GM12875 (cell line): Measurements from ENCODE around the gene SERGEF.

ENCODE experiments used
- H3K4me3 ChIP-seq: one replicate; pipeline ENCODE4 v1.5.1; 2011; ENCODE audit warnings: low read depth, low read length, control low read depth
- TF ChIP-seq, protein P1 (sequence below): IDR thresholded peaks from 2 replicates; pipeline ENCODE4 v1.5.1; 2011; ENCODE audit warnings: low read depth, mild to moderate bottlenecking, control low read depth, inconsistent platforms, low read length, moderate library complexity, borderline replicate concordance; ENCODE audit not compliant: insufficient read depth

The SERGEF gene

DNA sequence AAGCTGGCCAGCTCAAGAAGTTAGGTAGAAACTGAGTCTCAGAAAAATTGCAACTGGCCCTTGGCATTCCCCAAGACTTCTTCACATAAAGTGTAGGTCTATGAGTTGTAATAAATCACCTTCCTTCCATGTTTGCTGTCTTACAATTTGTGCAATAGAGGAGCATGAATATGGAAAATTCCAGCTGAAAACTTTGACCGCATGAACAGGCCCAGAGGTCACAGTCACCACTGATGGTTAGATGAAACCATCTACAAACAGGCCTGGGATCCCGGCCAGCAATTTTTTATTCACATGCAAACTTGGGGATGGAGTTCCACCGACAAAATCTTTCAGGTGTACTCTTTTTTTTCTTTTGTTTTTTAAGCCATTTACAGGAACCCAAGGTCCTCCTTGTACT, 88.1 kb downstream of the SERGEF start:
- H3K4me3 ChIP-seq = no peak overlapping the region
- TF ChIP-seq, protein P1, sequence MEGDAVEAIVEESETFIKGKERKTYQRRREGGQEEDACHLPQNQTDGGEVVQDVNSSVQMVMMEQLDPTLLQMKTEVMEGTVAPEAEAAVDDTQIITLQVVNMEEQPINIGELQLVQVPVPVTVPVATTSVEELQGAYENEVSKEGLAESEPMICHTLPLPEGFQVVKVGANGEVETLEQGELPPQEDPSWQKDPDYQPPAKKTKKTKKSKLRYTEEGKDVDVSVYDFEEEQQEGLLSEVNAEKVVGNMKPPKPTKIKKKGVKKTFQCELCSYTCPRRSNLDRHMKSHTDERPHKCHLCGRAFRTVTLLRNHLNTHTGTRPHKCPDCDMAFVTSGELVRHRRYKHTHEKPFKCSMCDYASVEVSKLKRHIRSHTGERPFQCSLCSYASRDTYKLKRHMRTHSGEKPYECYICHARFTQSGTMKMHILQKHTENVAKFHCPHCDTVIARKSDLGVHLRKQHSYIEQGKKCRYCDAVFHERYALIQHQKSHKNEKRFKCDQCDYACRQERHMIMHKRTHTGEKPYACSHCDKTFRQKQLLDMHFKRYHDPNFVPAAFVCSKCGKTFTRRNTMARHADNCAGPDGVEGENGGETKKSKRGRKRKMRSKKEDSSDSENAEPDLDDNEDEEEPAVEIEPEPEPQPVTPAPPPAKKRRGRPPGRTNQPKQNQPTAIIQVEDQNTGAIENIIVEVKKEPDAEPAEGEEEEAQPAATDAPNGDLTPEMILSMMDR = no peak

DNA sequence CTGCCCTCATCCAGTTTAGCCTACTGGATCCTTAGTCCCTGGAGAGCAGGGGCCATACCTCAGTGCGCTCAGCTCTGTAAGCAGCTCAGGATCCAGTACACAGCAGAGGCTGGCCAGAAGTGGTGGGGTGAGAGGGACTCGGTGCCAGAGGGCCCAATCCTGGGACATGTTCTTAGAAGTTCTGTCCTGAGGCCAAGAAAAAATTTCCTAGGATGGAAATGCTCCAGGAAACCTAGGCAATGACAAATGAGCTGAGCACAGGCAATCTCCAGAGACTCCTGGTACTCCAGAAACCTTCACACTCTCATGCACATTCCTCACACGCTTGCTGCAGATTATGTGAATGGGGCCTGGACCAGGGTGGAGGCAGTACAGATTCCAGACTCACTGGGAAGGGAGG, 89.6 kb downstream of the SERGEF start:
- H3K4me3 ChIP-seq = no peak overlapping the region
- TF ChIP-seq, protein P1 = no peak

DNA sequence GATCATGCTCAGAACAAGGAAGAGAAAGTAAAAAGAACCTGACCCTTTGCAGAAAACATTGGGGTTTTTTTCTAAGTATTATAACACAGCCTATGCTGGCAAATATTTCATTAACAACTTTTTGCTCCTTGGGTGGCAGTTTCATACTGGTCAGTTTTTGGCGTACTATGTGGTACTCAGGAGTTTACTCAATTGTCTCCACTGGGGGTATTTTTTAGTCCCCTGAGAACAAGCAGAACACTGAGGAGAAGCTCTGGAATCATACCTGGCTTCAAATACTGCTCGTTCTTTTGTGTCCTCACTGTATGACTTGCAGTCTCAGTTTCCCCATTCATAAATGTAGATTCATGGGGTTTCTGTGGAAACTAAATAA, 90.4 kb downstream of the SERGEF start:
- H3K4me3 ChIP-seq = no peak overlapping the region

DNA sequence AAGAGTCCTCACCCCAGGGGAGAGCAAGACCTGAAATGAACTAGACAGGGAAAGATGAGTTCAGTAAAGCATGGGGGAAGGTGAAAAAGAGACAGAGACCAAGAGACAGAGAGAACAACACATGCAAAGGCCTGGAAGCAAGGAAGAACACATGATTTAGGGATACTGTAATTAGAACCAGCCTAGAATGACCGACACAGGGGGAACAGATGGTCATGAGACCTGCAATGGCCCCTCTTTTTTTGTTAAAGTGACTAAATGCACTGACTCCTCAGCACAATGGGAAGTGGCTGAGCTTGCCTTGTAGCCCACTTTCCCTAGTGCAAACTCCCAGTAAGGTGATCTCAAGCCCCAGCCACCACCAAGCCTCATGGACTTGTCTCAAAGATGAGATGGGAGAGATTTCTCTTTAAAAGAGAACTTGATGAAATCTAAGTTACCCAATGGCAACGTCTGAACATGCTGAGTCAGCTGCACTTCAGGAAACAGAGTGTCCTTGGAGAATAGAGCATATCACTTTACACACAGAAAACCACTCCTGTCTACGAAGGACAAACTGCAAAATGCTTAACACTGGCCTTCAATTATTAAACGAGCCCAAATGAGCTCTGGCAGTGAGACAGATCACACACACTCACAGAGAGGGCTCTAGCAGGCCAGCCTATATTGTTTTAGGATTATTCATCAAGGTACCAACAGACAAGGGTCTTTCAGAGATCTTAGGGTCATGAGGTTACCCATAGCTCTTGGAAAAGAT, 91.0 kb downstream of the SERGEF start:
- TF ChIP-seq, protein P1 = no peak
- no peak overlapping the region for H3K4me3 ChIP-seq

More for the DNA sequence above, 90.4 kb downstream of the SERGEF start:
- TF ChIP-seq, protein P1 = no peak

DNA sequence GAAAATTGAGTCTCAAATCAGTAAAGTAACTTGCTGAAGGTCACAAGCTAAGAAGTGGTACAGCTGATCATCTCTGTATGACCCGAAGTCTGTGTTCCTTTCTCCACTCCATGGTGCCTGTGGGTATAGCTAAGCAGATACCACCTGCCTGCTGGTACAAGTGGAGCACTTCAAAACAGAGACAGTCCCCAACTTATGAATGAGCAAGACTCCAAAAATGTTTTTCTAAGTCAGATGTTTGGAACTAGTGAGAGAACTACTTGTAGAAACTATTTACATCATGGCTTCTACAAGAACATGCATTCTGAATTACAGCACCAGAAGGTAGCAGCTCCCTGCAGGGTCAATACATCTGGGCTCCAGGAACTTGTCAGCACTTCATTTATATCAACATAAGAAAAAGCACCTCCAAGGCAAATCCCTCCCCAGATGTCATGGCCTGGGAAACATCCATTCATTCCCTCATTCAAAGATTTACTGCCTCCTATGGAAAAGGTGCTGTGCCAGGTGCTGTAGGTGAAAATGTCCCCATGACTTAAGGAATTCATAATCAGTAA, 94.7 kb downstream of the SERGEF start:
- H3K4me3 ChIP-seq = no peak overlapping the region
- TF ChIP-seq, protein P1 = no peak

DNA sequence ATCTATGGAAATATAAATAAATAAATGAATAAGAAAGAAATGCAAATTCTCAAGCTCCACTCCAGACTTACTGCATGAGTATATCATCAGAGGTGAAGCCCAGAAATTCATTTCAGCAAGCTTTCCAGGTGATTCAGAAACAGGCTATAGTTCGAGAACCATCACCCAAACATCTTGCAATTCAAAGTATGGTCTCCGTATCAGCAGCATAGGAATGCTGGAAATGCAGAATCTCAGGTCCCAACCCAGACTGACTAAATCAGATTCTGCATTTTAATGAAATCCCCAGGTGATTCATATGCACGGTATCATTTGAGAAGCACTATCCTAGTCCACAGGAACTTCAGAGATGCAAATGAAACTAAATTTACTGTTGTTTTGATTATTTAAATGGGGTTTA, 95.3 kb downstream of the SERGEF start:
- H3K4me3 ChIP-seq = no peak overlapping the region
- TF ChIP-seq, protein P1 = no peak
